Measurements from ENCODE around the gene CFAP52. TPM values are rescaled to one million over a fixed set of nuclear protein-coding genes. Genes with fewer than 3 reads are reported as not detected.
"Not testable (repeated sequence)": the region's sequence is repeated elsewhere in the genome, so short reads cannot be mapped to it uniquely, and the experiment has no call there.

Gene CFAP52
- total RNA-seq, 1 experiment from 2014 or later = not detected

DNA sequence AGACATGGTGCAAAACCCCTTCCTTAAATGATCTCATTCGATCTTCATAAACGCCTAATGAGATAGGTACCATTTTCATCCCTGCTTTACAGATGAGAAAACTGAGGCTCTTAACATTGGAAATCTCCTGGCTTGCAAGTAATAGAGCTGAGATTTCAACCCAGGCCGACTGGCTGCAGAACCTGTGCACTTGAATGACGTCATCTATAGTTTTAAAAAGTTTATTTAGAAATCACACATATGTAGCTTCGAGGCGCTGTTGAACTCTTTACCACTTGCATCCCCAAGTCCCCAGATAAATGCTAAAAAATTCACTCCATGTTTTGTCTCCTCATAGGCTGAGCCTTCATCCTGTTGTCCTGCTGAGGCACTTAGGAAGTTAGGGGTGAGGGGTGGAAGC lies 30.0 kb downstream of the CFAP52 start:
- Histone ChIP-seq H3K9me3 (ENCODE audit: control insufficient read depth, low read depth, low read length) (no peaks in the 10 kb centered on the region), H3K56ac (ENCODE audit: insufficient read length, low read depth, low read length) (no peak overlapping the region), H4K20me1 (ENCODE audit: control insufficient read depth, insufficient read depth, insufficient read length) (no peaks in the 10 kb centered on the region), H3K14ac (ENCODE audit: insufficient read depth, low read length) (no peak overlapping the region), H2BK20ac (ENCODE audit: low read depth, low read length, poor library complexity, severe bottlenecking) (no peak overlapping the region), H2BK120ac (ENCODE audit: low read depth, low read length, poor library complexity, severe bottlenecking) (no peak overlapping the region), H3K79me2 (ENCODE audit: insufficient read depth, low read length) (no peaks in the 10 kb centered on the region), H4K8ac (replicated peaks; ENCODE audit: insufficient read length, low read depth, low read length) (no peak overlapping the region), H3K27me3 (ENCODE audit: insufficient read depth, low read length) (no peaks in the 10 kb centered on the region), H3K4me1 (ENCODE audit: insufficient read depth, low read length) (0 out of 2 replicates have a peak, but pooled peaks cover 2% of the 10 kb centered on the region), H3T11ph (ENCODE audit: low read length) (no peak overlapping the region), H2AFZ (ENCODE audit: low read length) (no peak overlapping the region), H3K23me2 (ENCODE audit: insufficient read length, low read depth, low read length, poor library complexity, severe bottlenecking) (no peaks in the 10 kb centered on the region), H3K23ac (ENCODE audit: insufficient read length, low read depth, low read length) (no peak overlapping the region), H3K4ac (ENCODE audit: low read depth, low read length) (no peak overlapping the region), H4K5ac (ENCODE audit: insufficient read length, low read depth, low read length) (no peak overlapping the region), H3K27ac (ENCODE audit: insufficient read length, low read depth, low read length) (no peak overlapping the region), H3K79me1 (ENCODE audit: insufficient read depth, low read depth, low read length, poor library complexity, severe bottlenecking) (no peaks in the 10 kb centered on the region), H3K4me2 (ENCODE audit: insufficient read depth, insufficient read length, low read length) (no peak overlapping the region), H3K18ac (ENCODE audit: insufficient read length, low read depth, low read length) (no peak overlapping the region), H2BK15ac (ENCODE audit: low read depth, low read length) (no peak overlapping the region), H2BK12ac (ENCODE audit: insufficient read length, low read depth, low read length) (no peak overlapping the region), H2BK5ac (ENCODE audit: insufficient read length, low read length) (no peak overlapping the region), H2AK5ac (ENCODE audit: insufficient read length, low read length) (no peak overlapping the region), H4K91ac (ENCODE audit: insufficient read length, low read depth, low read length) (no peak overlapping the region), H3K9ac (ENCODE audit: extremely low read depth, insufficient read length, low read length) (no peak overlapping the region)
- H3K4me1 Mint-ChIP-seq = no peaks in the 10 kb centered on the region
- H3K9me3 Mint-ChIP-seq = no peaks in the 10 kb centered on the region
- no peak for DNase-seq
- no CpG with 5 or more reads among the region's 6 CpGs for WGBS (ENCODE audit: extremely low coverage, insufficient read length, low lambda C conversion rate)
- TF ChIP-seq, protein P1, sequence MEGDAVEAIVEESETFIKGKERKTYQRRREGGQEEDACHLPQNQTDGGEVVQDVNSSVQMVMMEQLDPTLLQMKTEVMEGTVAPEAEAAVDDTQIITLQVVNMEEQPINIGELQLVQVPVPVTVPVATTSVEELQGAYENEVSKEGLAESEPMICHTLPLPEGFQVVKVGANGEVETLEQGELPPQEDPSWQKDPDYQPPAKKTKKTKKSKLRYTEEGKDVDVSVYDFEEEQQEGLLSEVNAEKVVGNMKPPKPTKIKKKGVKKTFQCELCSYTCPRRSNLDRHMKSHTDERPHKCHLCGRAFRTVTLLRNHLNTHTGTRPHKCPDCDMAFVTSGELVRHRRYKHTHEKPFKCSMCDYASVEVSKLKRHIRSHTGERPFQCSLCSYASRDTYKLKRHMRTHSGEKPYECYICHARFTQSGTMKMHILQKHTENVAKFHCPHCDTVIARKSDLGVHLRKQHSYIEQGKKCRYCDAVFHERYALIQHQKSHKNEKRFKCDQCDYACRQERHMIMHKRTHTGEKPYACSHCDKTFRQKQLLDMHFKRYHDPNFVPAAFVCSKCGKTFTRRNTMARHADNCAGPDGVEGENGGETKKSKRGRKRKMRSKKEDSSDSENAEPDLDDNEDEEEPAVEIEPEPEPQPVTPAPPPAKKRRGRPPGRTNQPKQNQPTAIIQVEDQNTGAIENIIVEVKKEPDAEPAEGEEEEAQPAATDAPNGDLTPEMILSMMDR (conservative IDR thresholded peaks at IDR 0.05) = no peak
- no peak overlapping the region for H3K4me3 Mint-ChIP-seq
- H3K27me3 Mint-ChIP-seq (ENCODE audit: low read depth) = peaks cover 3% of the 10 kb centered on the region
- H3K36me3 Mint-ChIP-seq (ENCODE audit: insufficient read depth in 1 of 3, low read depth in 3 of 3) = no peaks in the 10 kb centered on the region
- H3K27ac Mint-ChIP-seq = no peak overlapping the region

DNA sequence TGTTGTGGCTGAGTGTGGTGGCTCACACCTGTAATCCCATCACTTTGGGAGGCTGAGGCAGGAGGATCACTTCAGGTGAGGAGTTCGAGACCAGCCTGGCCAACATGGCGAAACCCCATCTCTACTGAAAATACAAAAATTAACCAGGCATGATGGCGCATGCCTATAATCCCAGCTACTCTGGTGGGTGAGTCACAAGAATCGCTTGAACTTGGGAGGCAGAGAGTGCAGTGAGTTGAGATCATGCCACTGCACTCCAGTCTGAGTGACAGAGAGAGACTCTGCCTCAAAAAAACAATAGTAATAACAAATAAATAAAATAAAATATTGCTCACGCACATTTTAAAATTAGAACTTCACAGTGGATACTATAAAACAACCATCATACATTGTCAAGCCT lies 30.6 kb downstream of the CFAP52 start:
- H3K9me3 Mint-ChIP-seq; H2BK20ac ChIP-seq (ENCODE audit: low read depth, low read length, poor library complexity, severe bottlenecking); H4K5ac ChIP-seq (ENCODE audit: insufficient read length, low read depth, low read length); H3K36me3 Mint-ChIP-seq (ENCODE audit: insufficient read depth in 1 of 3, low read depth in 3 of 3); H3T11ph ChIP-seq (ENCODE audit: low read length); H3K9me3 ChIP-seq (ENCODE audit: control insufficient read depth, low read depth, low read length); H3K18ac ChIP-seq (ENCODE audit: insufficient read length, low read depth, low read length); H3K4ac ChIP-seq (ENCODE audit: low read depth, low read length); H3K4me3 Mint-ChIP-seq; H2BK12ac ChIP-seq (ENCODE audit: insufficient read length, low read depth, low read length); DNase-seq; H3K27me3 ChIP-seq (ENCODE audit: insufficient read depth, low read length); H3K79me2 ChIP-seq (ENCODE audit: insufficient read depth, low read length); H3K79me1 ChIP-seq (ENCODE audit: insufficient read depth, low read depth, low read length, poor library complexity, severe bottlenecking); H2BK5ac ChIP-seq (ENCODE audit: insufficient read length, low read length); H3K23me2 ChIP-seq (ENCODE audit: insufficient read length, low read depth, low read length, poor library complexity, severe bottlenecking); H3K9ac ChIP-seq (ENCODE audit: extremely low read depth, insufficient read length, low read length); H4K91ac ChIP-seq (ENCODE audit: insufficient read length, low read depth, low read length); H3K27ac Mint-ChIP-seq; H3K4me2 ChIP-seq (ENCODE audit: insufficient read depth, insufficient read length, low read length); H2AK5ac ChIP-seq (ENCODE audit: insufficient read length, low read length); H4K8ac ChIP-seq (replicated peaks; ENCODE audit: insufficient read length, low read depth, low read length); H3K56ac ChIP-seq (ENCODE audit: insufficient read length, low read depth, low read length); H4K20me1 ChIP-seq (ENCODE audit: control insufficient read depth, insufficient read depth, insufficient read length); H2BK15ac ChIP-seq (ENCODE audit: low read depth, low read length); H3K23ac ChIP-seq (ENCODE audit: insufficient read length, low read depth, low read length); H3K27ac ChIP-seq (ENCODE audit: insufficient read length, low read depth, low read length); H3K4me1 Mint-ChIP-seq; H3K27me3 Mint-ChIP-seq (ENCODE audit: low read depth); H3K4me1 ChIP-seq (ENCODE audit: insufficient read depth, low read length); H2AFZ ChIP-seq (ENCODE audit: low read length); H2BK120ac ChIP-seq (ENCODE audit: low read depth, low read length, poor library complexity, severe bottlenecking); H3K14ac ChIP-seq (ENCODE audit: insufficient read depth, low read length): not testable (repeated sequence)
- no CpG with 5 or more reads among the region's 5 CpGs for WGBS (ENCODE audit: extremely low coverage, insufficient read length, low lambda C conversion rate)

All from H9 (cell line).